Neural progenitor cell (in vitro differentiated cells): ENCODE data around the gene SLC5A6. TPM values are rescaled to one million over a fixed set of nuclear protein-coding genes. Genes with fewer than 3 reads are reported as not detected.

Source experiments
- DNase-seq: peaks from one replicate; pipeline ENCODE4 v3.0.0-alpha.2; 2016; ENCODE audit warnings: low spot score
- H2AFZ ChIP-seq: fragments of 200-600 bp; sonication (generic); replicated peaks from 2 replicates; pipeline ENCODE4 v1.6.1; 2016; ENCODE audit warnings: antibody characterized with exemption
- H3F3A ChIP-seq: fragments of 200-600 bp; sonication (generic); 2 replicates; pipeline ENCODE4 v1.6.1; 2016; ENCODE audit warnings: antibody characterized with exemption, low read depth
- H3K27ac ChIP-seq: fragments of 200-600 bp; sonication (generic); 2 replicates; pipeline ENCODE4 v1.5.1; 2016; ENCODE audit warnings: mild to moderate bottlenecking
- H3K27me3 ChIP-seq: fragments of 200-600 bp; sonication (generic); 2 replicates; pipeline ENCODE4 v1.6.1; 2016; ENCODE audit warnings: mild to moderate bottlenecking, moderate library complexity
- H3K36me3 ChIP-seq: fragments of 200-600 bp; sonication (generic); 2 replicates; pipeline ENCODE4 v1.5.1; 2016
- H3K4me1 ChIP-seq: fragments of 200-600 bp; sonication (generic); 2 replicates; pipeline ENCODE4 v1.6.1; 2016; ENCODE audit warnings: mixed run types
- H3K4me2 ChIP-seq: fragments of 200-600 bp; sonication (generic); 2 replicates; pipeline ENCODE4 v1.6.1; 2016
- H3K4me3 ChIP-seq: fragments of 200-600 bp; sonication (generic); 2 replicates; pipeline ENCODE4 v1.5.1; 2016
- H3K79me2 ChIP-seq: fragments of 200-600 bp; sonication (generic); 2 replicates; pipeline ENCODE4 v1.6.1; 2016; ENCODE audit warnings: low read depth
- H3K9ac ChIP-seq: fragments of 200-600 bp; sonication (generic); 2 replicates; pipeline ENCODE4 v1.6.1; 2016
- H3K9me3 ChIP-seq: fragments of 200-600 bp; sonication (generic); 2 replicates; pipeline ENCODE4 v1.5.1; 2016; ENCODE audit warnings: low read depth
- H4K20me1 ChIP-seq: fragments of 200-600 bp; sonication (generic); 2 replicates; pipeline ENCODE4 v1.6.1; 2016; ENCODE audit warnings: low read depth
- H3K27ac Mint-ChIP-seq: 3 replicates; pipeline ENCODE4 v1.8.0; 2021; ENCODE audit warnings: mixed read lengths
- H3K27me3 Mint-ChIP-seq: 2 replicates; pipeline ENCODE4 v1.8.0; 2022; ENCODE audit warnings: low read depth, mild to moderate bottlenecking, inconsistent platforms, moderate library complexity, mixed read lengths; ENCODE audit not compliant: insufficient read depth
- H3K36me3 Mint-ChIP-seq: 3 replicates; pipeline ENCODE4 v1.8.0; 2021; ENCODE audit warnings: mixed read lengths
- H3K4me1 Mint-ChIP-seq: 3 replicates; pipeline ENCODE4 v1.8.0; 2021; ENCODE audit warnings: mixed read lengths
- H3K4me3 Mint-ChIP-seq: 3 replicates; pipeline ENCODE4 v1.8.0; 2021; ENCODE audit warnings: mild to moderate bottlenecking, moderate library complexity, mixed read lengths
- H3K9me3 Mint-ChIP-seq: 3 replicates; pipeline ENCODE4 v1.8.0; 2020; ENCODE audit warnings: mixed read lengths
- EZH2 ChIP-seq: fragments of 200-600 bp; sonication (generic); IDR thresholded peaks from 2 replicates; pipeline ENCODE4 v1.6.1; 2017; ENCODE audit warnings: antibody characterized with exemption, mild to moderate bottlenecking, moderate library complexity
- EZH2phosphoT487 ChIP-seq: fragments of 200-600 bp; sonication (generic); IDR thresholded peaks from 2 replicates; pipeline ENCODE4 v1.6.1; 2017; ENCODE audit warnings: antibody characterized with exemption
- total RNA-seq: library from RNA; depleted of rRNA; stranded (reverse); fragments of >200 nt; gene quantifications from 2 replicates; pipeline ENCODE4 v1.2.3, GENCODE V29; 2015; ENCODE audit warnings: low replicate concordance
- TF ChIP-seq, protein P1 (sequence below): fragments of 200-600 bp; sonication (generic); IDR thresholded peaks from 2 replicates; pipeline ENCODE4 v1.5.1; 2017; ENCODE audit warnings: antibody characterized with exemption, mild to moderate bottlenecking

Gene SLC5A6
- total RNA-seq, 1 donor from 2014 or later: 42.8 TPM

DNA sequence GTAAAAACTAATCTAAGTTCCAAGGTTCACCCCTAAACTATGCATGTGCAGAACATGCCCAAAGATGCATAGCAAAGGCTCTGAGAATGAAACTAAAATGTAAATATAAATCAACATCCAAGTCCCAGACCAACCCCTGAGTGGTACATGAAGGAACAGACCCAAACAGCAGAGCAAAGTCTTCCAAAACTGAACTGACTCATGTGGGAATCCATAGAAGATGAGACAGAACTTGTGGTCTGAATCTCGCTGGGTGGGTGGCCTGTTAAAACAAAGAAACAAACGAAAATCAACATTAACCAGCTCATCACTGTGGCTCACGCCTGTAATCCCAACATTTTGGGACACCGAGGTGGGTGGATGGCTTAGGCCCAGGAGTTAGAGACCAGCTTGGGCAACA lies 29.7 kb downstream of the SLC5A6 start:
- H3K79me2 ChIP-seq: no peaks in the 10 kb centered on the region
- no peak overlapping the region for H2AFZ ChIP-seq
- H3K36me3 ChIP-seq: no peaks in the 10 kb centered on the region
- H3F3A ChIP-seq: no peaks in the 10 kb centered on the region
- H3K9me3 Mint-ChIP-seq: no peaks in the 10 kb centered on the region
- H3K4me2 ChIP-seq: no peak overlapping the region
- H3K36me3 Mint-ChIP-seq: no peaks in the 10 kb centered on the region
- no peaks in the 10 kb centered on the region for H3K27me3 Mint-ChIP-seq
- H3K27me3 ChIP-seq: no peaks in the 10 kb centered on the region
- H3K9ac ChIP-seq: no peak overlapping the region
- no peak overlapping the region for H3K4me3 Mint-ChIP-seq
- H3K4me1 ChIP-seq: no peaks in the 10 kb centered on the region
- no peaks in the 10 kb centered on the region for H3K9me3 ChIP-seq
- H3K27ac ChIP-seq: no peak overlapping the region
- H4K20me1 ChIP-seq: no peaks in the 10 kb centered on the region
- no peak for TF ChIP-seq EZH2
- TF ChIP-seq EZH2phosphoT487: no peak
- TF ChIP-seq, protein P1, sequence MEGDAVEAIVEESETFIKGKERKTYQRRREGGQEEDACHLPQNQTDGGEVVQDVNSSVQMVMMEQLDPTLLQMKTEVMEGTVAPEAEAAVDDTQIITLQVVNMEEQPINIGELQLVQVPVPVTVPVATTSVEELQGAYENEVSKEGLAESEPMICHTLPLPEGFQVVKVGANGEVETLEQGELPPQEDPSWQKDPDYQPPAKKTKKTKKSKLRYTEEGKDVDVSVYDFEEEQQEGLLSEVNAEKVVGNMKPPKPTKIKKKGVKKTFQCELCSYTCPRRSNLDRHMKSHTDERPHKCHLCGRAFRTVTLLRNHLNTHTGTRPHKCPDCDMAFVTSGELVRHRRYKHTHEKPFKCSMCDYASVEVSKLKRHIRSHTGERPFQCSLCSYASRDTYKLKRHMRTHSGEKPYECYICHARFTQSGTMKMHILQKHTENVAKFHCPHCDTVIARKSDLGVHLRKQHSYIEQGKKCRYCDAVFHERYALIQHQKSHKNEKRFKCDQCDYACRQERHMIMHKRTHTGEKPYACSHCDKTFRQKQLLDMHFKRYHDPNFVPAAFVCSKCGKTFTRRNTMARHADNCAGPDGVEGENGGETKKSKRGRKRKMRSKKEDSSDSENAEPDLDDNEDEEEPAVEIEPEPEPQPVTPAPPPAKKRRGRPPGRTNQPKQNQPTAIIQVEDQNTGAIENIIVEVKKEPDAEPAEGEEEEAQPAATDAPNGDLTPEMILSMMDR: no peak
- H3K4me3 ChIP-seq: no peak overlapping the region
- H3K4me1 Mint-ChIP-seq: peaks cover 3% of the 10 kb centered on the region
- no peak for DNase-seq
- no peak overlapping the region for H3K27ac Mint-ChIP-seq

DNA sequence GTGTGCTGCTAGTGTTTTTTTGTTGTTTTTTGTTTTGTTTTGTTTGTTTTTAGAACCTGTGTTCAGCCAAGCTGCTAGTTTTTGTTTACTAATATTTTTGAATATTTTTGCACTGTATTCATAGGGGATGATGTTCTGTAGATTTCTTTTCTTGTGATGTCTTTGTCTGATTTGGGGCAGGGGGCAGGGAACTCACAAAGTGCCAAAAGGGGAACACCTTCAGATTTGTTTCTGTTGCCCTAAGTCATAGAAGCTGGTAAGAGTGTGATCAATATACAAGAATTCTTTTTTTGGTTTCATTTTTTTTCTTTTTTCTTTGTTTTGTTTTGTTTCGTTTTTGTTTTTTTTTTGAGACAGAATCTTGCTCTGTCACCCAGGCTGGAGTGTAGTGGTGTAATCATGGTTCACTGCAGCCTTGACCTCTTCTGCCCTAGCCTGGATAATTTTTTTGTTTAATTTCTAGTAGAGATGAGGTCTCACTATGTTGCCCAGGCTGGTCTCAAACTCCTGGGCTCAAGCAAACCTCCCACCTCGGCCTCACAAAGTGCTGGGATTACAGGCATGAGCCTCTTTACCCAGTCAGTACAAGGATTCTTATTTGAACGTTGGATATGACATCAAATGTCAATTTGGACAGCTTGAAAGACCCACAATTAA lies 32.6 kb downstream of the SLC5A6 start:
- DNase-seq: no peak
- Mint-ChIP-seq H3K27ac (no peak overlapping the region), H3K4me3 (no peak overlapping the region), H3K4me1 (peaks cover 3% of the 10 kb centered on the region), H3K27me3 (no peaks in the 10 kb centered on the region), H3K36me3 (no peaks in the 10 kb centered on the region), H3K9me3 (no peaks in the 10 kb centered on the region)
- Histone ChIP-seq H3K9ac (no peak overlapping the region), H3K4me1 (no peaks in the 10 kb centered on the region), H3K4me2 (no peak overlapping the region), H3K27ac (no peak overlapping the region), H3K36me3 (no peaks in the 10 kb centered on the region), H3K9me3 (no peaks in the 10 kb centered on the region), H4K20me1 (no peaks in the 10 kb centered on the region), H3K79me2 (no peaks in the 10 kb centered on the region), H3F3A (no peaks in the 10 kb centered on the region), H3K27me3 (no peaks in the 10 kb centered on the region), H2AFZ (no peak overlapping the region), H3K4me3 (no peak overlapping the region)
- TF ChIP-seq, protein P1: no peak
- TF ChIP-seq EZH2 (no peak), EZH2phosphoT487 (no peak)

DNA sequence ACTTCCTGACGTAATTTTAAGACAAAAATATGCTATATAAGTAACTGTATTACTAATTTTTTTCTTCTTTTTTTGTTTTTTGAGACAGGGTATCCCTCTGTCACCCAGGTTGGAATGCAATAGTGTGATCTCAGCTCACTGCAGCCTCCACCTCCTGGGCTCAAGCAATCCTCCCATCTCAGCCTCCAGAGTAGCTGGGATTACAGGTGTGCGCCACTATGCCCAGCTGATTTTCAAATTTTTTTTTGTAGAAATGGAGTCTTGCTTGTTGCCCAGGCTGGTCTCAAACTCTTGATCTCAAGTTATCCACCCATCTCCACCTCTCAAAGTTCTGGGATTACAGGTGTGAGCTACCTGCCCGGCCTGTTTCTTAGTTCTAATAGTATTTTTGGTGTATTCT lies 33.6 kb downstream of the SLC5A6 start:
- no peaks in the 10 kb centered on the region for H3K9me3 ChIP-seq
- no peaks in the 10 kb centered on the region for H3K4me1 ChIP-seq
- no peak overlapping the region for H3K27ac ChIP-seq
- H3K9me3 Mint-ChIP-seq: no peaks in the 10 kb centered on the region
- no peaks in the 10 kb centered on the region for H3F3A ChIP-seq
- H3K9ac ChIP-seq: no peak overlapping the region
- H3K4me3 ChIP-seq: no peak overlapping the region
- H3K36me3 Mint-ChIP-seq: no peaks in the 10 kb centered on the region
- no peak overlapping the region for H3K4me2 ChIP-seq
- H3K4me1 Mint-ChIP-seq: peaks cover 3% of the 10 kb centered on the region
- H4K20me1 ChIP-seq: no peaks in the 10 kb centered on the region
- H3K36me3 ChIP-seq: no peaks in the 10 kb centered on the region
- no peak overlapping the region for H3K27ac Mint-ChIP-seq
- no peak for DNase-seq
- no peak overlapping the region for H2AFZ ChIP-seq
- no peaks in the 10 kb centered on the region for H3K79me2 ChIP-seq
- peaks cover 5% of the 10 kb centered on the region for H3K27me3 ChIP-seq
- no peak overlapping the region for H3K4me3 Mint-ChIP-seq
- TF ChIP-seq, protein P1: no peak
- TF ChIP-seq EZH2: no peak
- no peak for TF ChIP-seq EZH2phosphoT487
- H3K27me3 Mint-ChIP-seq: no peaks in the 10 kb centered on the region
